GM12874 (cell line): Measurements from ENCODE around the gene PAF1.

Experiments
- TF ChIP-seq, protein P1 (sequence below): IDR thresholded peaks from 2 replicates; pipeline ENCODE4 v1.5.1; 2011; ENCODE audit warnings: low read depth, mild to moderate bottlenecking, control low read depth, low read length, moderate library complexity; ENCODE audit not compliant: insufficient read depth

PAF1 gene

GRCh38 chr19:39339674-39340073, 51.2 kb downstream of the PAF1 start:
- TF ChIP-seq, protein P1, sequence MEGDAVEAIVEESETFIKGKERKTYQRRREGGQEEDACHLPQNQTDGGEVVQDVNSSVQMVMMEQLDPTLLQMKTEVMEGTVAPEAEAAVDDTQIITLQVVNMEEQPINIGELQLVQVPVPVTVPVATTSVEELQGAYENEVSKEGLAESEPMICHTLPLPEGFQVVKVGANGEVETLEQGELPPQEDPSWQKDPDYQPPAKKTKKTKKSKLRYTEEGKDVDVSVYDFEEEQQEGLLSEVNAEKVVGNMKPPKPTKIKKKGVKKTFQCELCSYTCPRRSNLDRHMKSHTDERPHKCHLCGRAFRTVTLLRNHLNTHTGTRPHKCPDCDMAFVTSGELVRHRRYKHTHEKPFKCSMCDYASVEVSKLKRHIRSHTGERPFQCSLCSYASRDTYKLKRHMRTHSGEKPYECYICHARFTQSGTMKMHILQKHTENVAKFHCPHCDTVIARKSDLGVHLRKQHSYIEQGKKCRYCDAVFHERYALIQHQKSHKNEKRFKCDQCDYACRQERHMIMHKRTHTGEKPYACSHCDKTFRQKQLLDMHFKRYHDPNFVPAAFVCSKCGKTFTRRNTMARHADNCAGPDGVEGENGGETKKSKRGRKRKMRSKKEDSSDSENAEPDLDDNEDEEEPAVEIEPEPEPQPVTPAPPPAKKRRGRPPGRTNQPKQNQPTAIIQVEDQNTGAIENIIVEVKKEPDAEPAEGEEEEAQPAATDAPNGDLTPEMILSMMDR: no peak

- TF ChIP-seq, protein P1: no peak
Observed at GRCh38 chr19:39336483-39336882, 54.4 kb downstream of the PAF1 start.
